ENCODE results near the gene ATP7B. TPM values are rescaled to one million over a fixed set of nuclear protein-coding genes. Genes with fewer than 3 reads are reported as not detected.

The ATP7B gene
- total RNA-seq, 1 donor from 2014 or later = 0.65 TPM

DNA sequence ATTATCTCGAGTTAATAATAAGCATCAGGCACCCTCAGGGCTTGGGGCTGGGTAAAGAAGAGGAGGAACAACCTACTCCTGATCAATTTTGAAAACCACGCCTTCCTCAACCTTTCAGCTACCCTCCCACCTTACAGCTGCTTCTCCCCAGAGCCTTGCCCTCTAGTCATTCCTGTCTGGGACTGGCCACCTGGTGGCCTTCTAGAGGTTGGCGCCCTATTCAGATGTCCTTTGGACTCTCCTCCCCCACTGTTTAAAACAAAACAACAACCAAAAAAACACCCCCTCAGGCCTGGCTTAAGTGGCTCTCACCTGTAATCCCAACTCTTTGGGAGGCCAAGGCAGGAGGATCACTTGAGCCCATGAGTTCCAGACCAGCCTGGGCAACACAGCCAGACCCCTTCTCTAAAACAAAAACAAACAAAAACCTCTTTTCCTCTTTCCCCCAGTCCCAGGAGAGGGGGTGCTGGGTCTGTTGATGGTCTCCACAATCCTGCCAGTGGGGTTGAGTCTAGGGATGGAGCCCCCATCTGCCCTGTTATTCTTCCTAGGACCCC, 87.2 kb downstream of the ATP7B start:
- Mint-ChIP-seq H3K4me1 (peaks cover 20% of the 10 kb centered on the region), H3K36me3 (ENCODE audit: low read depth) (no peaks in the 10 kb centered on the region), H3K4me3 (no peak overlapping the region), H3K27ac (no peak overlapping the region), H3K27me3 (no peaks in the 10 kb centered on the region), H3K9me3 (no peaks in the 10 kb centered on the region)
- intact Hi-C loops (cut with micrococcal nuclease) = no loop called here
- DNase-seq = no peak

DNA sequence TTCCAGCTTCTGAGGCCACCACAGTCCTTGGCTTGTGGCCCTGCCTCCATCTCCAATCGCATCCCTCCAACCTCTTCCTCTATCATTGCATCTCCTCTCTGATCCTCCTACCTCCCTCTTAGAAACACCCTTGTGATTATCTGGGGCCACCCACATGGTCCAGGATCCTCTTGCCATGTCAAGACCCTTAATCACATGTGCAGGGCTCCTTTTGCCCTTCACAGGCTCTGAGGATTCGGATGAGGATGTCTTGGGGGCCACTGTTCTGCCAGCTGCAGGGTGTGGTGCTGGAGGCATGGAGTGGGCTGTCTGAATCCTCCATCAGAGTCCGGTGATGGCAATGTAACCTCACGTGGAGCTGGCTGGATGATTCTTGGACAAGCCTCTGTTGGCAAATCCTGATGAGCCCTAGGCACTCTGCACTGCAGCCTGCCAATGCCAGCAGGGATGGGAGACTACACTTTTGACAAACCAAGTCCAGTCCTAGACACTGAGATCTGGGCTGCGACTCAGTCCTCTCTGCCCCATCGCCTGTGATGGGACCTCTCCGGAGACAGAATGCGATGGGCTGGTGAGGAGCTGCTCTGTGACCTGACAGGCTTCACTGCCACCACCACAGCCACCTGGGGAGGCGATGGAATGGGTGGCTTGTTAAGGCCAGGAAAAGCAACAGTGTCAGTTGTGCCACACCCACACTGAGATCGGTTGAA, 88.3 kb downstream of the ATP7B start:
- Mint-ChIP-seq H3K27me3 (no peaks in the 10 kb centered on the region), H3K4me1 (peaks cover 20% of the 10 kb centered on the region), H3K36me3 (ENCODE audit: low read depth) (no peaks in the 10 kb centered on the region), H3K9me3 (no peaks in the 10 kb centered on the region), H3K27ac (no peak overlapping the region), H3K4me3 (no peak overlapping the region)
- intact Hi-C loops (cut with micrococcal nuclease) = no loop called here
- no peak for DNase-seq

DNA sequence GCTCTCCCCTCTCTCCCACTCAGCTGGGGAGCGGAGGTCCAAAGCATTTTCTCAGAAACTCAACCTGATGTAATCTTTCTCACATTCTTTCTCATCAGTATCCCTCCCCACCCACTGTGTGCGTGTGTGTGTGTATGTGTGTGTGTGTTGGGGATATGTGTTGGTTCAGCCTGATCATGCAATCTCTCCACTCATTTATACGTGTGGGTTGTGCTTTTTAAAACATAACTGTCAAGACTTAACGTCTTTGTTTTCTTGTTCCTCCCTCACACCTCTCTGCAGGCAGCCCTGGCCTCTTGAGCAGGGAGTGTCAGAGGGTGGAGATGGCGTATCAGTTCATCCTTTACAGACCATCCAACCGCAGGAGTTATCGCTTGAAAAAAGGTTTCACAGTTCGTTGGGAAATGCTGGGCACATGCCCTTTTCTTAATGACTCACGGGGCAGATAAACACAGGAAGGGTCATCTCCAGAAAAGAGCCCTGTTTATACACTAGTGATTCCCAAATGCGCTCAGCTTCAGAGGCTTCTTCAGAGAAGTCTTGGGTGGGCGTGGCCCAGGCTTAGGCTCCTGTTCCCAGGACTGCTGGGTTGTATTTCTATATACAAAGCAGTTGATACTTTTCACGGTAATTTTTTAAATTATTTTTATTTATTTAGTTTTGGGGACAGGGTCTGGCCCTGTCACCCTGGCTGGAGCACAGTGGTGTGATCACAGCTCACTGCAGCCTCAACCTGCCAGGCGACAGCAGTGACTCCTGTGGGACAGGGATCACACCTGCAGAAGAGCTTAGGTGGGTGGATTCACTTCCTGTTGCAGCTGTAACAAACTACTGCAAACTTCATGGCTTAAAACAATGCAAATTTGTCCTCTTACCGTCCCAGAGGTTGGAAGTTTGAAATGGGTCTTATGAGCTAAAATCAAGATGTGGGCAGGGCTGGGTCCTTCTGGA, 89.2 kb downstream of the ATP7B start:
- no peak overlapping the region for H3K27ac Mint-ChIP-seq
- peaks cover 20% of the 10 kb centered on the region for H3K4me1 Mint-ChIP-seq
- DNase-seq = no peak
- no peak overlapping the region for H3K4me3 Mint-ChIP-seq
- H3K27me3 Mint-ChIP-seq = peaks cover under 1% of the 10 kb centered on the region
- H3K9me3 Mint-ChIP-seq = no peaks in the 10 kb centered on the region
- intact Hi-C loops (cut with micrococcal nuclease) = no loop called here
- no peaks in the 10 kb centered on the region for H3K36me3 Mint-ChIP-seq (ENCODE audit: low read depth)

DNA sequence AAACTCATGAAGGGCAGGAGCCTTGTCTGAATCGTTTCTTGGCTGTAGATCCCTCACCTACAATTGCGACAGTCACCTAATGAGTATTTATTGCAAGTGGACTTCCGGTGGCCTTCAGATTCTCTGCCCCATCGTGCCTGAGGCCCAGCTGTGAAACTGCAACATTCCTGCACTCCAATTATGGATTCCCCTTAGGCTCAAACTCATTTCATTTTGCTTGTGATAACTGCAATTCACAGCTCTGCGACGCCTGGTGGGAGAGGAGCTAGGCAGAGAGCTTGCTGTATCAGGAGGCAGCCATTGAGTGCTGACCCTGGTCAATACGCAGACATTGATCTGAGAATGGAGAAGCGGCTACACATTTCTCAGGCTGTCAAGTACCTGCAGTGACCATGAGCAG, 90.5 kb downstream of the ATP7B start:
- no peaks in the 10 kb centered on the region for H3K36me3 Mint-ChIP-seq (ENCODE audit: low read depth)
- no peak for DNase-seq
- H3K27ac Mint-ChIP-seq = no peak overlapping the region
- intact Hi-C loops (cut with micrococcal nuclease) = no loop called here
- no peak overlapping the region for H3K4me3 Mint-ChIP-seq
- H3K9me3 Mint-ChIP-seq = no peaks in the 10 kb centered on the region
- H3K4me1 Mint-ChIP-seq = peaks cover 18% of the 10 kb centered on the region
- H3K27me3 Mint-ChIP-seq = peaks cover 4% of the 10 kb centered on the region

DNA sequence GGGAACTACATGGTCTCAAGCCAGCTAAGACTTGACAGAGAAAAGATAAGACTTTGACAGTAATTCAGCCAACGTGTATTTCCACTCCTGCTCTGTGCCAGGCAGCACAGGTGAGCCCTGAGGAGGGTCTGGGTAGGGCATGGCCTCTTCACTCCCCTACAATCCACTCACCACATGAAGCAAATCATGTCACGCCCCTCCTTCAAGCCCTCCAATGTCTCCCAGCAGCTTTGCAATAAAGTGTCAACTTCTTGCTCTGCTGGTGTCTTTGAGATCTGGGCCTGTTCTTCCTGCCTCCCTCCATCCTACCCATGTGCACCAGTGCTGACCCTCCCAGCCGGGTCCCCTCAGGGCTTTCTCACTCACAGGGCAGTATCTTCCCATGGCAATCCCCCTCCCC, 91.0 kb downstream of the ATP7B start:
- no peak for DNase-seq
- peaks cover 4% of the 10 kb centered on the region for H3K27me3 Mint-ChIP-seq
- H3K36me3 Mint-ChIP-seq (ENCODE audit: low read depth) = no peaks in the 10 kb centered on the region
- peaks cover 13% of the 10 kb centered on the region for H3K4me1 Mint-ChIP-seq
- no peak overlapping the region for H3K4me3 Mint-ChIP-seq
- no peaks in the 10 kb centered on the region for H3K9me3 Mint-ChIP-seq
- no peak overlapping the region for H3K27ac Mint-ChIP-seq
- intact Hi-C loops (cut with micrococcal nuclease) = no loop called here

DNA sequence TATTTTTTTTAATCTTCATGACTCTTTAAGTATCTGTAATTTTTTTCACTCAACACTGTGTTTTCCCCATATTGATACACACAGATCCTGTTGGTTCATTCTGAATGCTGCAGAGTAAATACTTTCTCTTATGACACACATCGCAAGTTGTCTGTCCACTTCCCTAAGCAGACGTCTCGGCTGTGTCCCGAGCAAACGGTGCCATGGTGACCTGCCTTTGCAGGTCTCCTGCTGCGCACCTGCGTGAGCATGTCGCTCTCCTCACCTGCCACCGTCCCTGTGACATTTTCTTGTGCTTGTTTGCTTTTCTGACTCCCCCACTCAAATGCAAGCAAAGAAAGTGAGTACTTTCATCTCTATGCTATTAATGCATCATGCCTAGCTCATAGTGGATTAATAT, 91.7 kb downstream of the ATP7B start:
- no peak overlapping the region for H3K4me3 Mint-ChIP-seq
- H3K27me3 Mint-ChIP-seq = peaks cover 4% of the 10 kb centered on the region
- H3K4me1 Mint-ChIP-seq = peaks cover 7% of the 10 kb centered on the region
- no peaks in the 10 kb centered on the region for H3K36me3 Mint-ChIP-seq (ENCODE audit: low read depth)
- DNase-seq = no peak
- intact Hi-C loops (cut with micrococcal nuclease) = no loop called here
- no peak overlapping the region for H3K27ac Mint-ChIP-seq
- H3K9me3 Mint-ChIP-seq = no peaks in the 10 kb centered on the region

DNA sequence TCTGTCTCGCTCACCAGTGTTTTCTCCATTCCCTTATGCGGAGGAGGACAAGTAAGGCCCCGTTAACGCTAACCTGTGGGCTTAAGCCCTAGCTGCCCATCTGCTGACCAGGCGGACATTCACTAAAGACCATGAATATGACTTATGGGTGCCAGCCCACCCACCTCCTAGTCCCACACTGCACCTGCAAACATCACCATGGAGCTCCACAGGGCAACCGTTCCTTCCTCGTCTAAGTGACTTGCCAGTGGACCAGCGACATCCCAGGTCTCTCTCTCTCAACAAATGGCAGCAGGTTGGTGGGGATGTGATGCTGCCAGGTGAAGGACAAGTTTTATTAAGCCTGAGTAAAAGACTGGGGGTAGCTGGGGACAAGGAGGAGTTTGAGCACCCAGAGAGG, 94.3 kb downstream of the ATP7B start:
- Mint-ChIP-seq H3K27me3 (peaks cover 4% of the 10 kb centered on the region), H3K9me3 (no peaks in the 10 kb centered on the region), H3K4me3 (no peak overlapping the region), H3K27ac (no peak overlapping the region), H3K4me1 (peaks cover 5% of the 10 kb centered on the region), H3K36me3 (ENCODE audit: low read depth) (no peaks in the 10 kb centered on the region)
- no peak for DNase-seq
- intact Hi-C loops (cut with micrococcal nuclease) = no loop called here

DNA sequence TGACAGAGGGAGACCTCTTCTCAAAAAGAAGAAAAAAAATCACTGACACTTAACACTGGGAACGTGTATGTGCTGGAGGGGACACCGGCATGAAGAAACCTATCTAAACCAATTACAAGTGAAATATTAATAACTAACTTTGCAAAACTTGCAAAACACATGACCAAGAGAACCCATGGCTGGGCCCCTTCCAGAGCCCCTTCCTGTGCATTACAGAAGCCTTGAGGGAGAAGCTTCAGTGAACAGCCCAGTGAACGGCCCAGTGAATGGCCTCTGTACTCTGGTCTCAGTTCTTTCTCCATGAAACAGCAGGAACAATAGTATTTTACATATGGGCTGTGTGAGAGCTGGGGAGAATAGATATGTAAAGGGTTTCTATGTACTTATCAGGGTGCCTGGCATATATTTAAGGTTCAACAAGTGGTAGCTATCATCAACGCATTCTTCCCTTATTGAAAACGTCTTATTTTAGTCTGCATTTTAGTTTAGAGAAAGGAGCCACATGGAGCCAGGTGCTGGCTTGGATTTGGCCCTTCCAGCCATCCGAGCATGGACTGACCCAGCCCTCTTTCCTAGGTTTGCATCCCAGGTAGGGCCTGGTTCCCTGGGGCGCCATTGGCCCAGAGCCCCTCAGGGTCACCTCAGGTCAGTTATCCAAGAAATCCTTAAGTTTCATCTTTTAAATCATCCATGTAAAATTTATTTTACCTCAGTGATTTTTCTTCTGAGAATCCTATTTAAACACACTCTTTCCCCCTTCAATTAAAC, 95.0 kb downstream of the ATP7B start:
- H3K4me1 Mint-ChIP-seq = peaks cover 7% of the 10 kb centered on the region
- intact Hi-C loops (cut with micrococcal nuclease) = no loop called here
- H3K36me3 Mint-ChIP-seq (ENCODE audit: low read depth) = no peaks in the 10 kb centered on the region
- H3K27ac Mint-ChIP-seq = no peak overlapping the region
- peaks cover 4% of the 10 kb centered on the region for H3K27me3 Mint-ChIP-seq
- H3K4me3 Mint-ChIP-seq = no peak overlapping the region
- DNase-seq = no peak
- no peaks in the 10 kb centered on the region for H3K9me3 Mint-ChIP-seq

DNA sequence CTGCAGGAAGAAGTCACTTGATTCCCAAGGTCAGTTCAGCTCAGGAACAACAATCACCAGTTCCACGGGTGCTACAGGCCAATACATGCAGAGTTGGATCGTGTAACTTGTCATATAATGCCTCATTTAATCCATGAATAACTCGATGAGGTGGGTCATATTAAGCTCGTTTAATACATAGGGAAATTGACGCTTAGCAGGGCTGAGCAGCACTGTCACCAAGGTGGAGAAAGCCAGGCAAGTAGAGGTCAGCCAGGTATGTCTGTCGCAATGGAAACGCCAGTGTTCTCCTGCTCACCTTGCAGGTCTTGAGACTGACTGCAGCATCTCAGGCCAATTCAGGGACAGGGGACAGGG, 97.1 kb downstream of the ATP7B start:
- no peaks in the 10 kb centered on the region for H3K36me3 Mint-ChIP-seq (ENCODE audit: low read depth)
- no peak overlapping the region for H3K4me3 Mint-ChIP-seq
- DNase-seq = no peak

DNA sequence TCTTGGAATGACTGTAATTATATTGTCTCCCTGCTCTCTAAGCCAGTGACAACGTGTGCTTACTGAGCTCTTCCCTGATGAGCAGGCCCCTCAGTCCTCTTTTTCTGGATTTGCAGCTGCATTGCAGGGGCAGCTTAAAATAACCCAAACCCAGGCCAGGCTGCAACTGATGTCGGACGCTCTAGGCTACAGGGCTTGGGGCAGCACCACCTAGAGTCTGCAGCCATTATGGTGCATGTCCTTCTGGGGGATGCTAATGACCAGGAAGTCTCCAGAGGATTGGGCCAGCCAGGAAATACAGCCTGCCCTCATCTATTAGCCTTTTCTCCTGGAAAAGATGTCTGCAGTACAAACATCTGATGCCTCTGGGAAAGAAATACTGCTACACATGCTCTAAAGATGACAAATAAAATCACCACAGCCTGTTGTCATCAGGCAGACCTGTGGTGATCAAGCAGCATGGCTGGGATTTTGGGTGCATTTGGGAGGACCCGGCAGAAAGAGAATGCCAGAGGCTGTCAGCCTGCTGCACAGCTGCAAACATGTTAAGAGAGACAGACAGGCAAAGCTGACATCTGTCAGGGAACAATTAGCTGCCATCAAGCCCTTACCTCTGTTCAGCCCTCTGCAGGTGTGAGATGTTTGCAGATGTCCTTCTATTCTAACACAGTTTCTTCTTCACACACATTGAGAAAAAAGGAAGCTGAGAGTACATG, 97.7 kb downstream of the ATP7B start:
- DNase-seq = no peak
- no peaks in the 10 kb centered on the region for H3K36me3 Mint-ChIP-seq (ENCODE audit: low read depth)
- no peak overlapping the region for H3K27ac Mint-ChIP-seq
- no peak overlapping the region for H3K4me3 Mint-ChIP-seq
- H3K27me3 Mint-ChIP-seq = peaks cover 4% of the 10 kb centered on the region
- intact Hi-C loops (cut with micrococcal nuclease) = no loop called here
- no peaks in the 10 kb centered on the region for H3K9me3 Mint-ChIP-seq
- H3K4me1 Mint-ChIP-seq = peaks cover 24% of the 10 kb centered on the region

More for the DNA sequence above, 97.1 kb downstream of the ATP7B start:
- Mint-ChIP-seq H3K27ac (no peak overlapping the region), H3K4me1 (peaks cover 20% of the 10 kb centered on the region), H3K9me3 (no peaks in the 10 kb centered on the region), H3K27me3 (peaks cover 4% of the 10 kb centered on the region)
- intact Hi-C loops (cut with micrococcal nuclease) = no loop called here

DNA sequence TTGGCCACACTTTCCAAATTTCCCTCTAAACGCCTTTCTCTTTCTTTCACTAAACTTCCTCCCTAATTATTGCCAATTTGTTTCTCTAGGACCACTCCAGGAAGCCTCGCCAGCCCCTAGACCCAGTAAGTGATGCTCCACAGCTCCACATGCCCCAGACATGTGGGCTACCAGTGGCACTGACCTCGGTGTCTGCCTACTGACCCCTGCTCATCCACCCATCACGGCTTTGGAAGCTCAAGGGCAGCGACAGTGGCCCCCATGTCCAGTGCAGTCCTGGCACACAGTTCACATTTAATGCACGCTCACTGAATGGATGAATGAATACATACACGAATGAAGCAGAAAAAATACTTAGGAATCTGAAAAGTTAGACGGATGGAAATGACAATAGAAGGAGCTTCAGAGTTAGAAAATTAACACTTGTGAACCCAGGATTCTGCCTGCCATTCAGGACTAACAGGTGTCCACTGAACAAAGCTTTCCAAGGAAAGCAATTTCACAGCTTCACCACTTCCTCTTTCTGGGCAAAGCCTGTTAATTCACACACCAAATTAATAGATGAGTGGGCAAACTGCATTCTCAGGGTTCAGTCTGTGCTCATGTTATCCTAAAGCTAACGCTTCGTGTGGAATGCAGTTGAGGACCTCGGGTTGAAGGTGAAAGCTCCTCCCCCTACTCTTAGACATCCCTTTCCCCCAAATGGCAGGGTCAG, 98.6 kb downstream of the ATP7B start:
- no peaks in the 10 kb centered on the region for H3K36me3 Mint-ChIP-seq (ENCODE audit: low read depth)
- intact Hi-C loops (cut with micrococcal nuclease) = no loop called here
- H3K4me1 Mint-ChIP-seq = peaks cover 24% of the 10 kb centered on the region
- H3K27me3 Mint-ChIP-seq = peaks cover 4% of the 10 kb centered on the region
- no peak overlapping the region for H3K27ac Mint-ChIP-seq
- H3K4me3 Mint-ChIP-seq = no peak overlapping the region
- DNase-seq = no peak
- H3K9me3 Mint-ChIP-seq = no peaks in the 10 kb centered on the region

DNA sequence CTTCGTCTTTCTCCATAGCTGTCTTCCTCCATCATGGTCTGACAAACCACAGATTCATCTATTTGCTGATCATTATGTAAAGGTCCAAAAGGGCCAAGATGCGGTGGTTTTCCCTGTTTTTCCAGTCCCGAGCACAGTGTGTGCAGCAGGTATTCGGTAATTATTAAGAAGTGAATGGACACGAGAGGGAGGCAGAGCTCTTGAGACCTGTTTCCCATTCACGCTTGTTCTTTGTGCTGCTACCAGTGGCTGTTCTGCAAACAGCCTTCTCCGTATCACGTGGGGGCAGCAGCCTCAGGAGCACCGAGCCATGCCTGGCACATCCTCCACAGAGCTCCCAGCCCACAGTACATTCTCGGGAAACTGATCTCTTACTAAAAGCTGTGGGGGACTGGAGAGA, 99.2 kb downstream of the ATP7B start:
- peaks cover 2% of the 10 kb centered on the region for H3K36me3 Mint-ChIP-seq (ENCODE audit: low read depth)
- no peak overlapping the region for H3K4me3 Mint-ChIP-seq
- DNase-seq = no peak
- H3K27ac Mint-ChIP-seq = no peak overlapping the region
- H3K9me3 Mint-ChIP-seq = no peaks in the 10 kb centered on the region
- intact Hi-C loops (cut with micrococcal nuclease) = no loop called here
- peaks cover 4% of the 10 kb centered on the region for H3K27me3 Mint-ChIP-seq
- H3K4me1 Mint-ChIP-seq = peaks cover 27% of the 10 kb centered on the region

DNA sequence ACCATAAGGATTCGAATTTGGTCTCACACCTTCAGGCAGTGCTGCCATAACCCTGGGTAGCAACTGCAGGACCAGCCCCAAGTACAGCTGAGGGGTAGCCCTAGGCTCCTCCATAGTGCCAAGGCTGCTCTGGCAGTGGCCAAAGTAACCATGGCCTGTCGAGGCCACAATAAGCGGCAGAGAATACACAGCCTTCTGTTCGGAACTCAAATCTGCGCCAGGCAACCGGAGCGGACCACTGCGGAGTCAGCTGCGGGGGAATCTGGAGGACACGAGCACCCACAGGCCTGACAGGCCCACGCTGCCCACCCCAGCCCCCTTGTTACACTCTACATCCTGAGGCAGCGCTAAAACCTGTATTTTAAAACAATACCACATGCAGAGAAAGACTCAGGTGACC, 100.7 kb downstream of the ATP7B start:
- H3K9me3 Mint-ChIP-seq = no peaks in the 10 kb centered on the region
- no peak for DNase-seq
- no peak overlapping the region for H3K4me3 Mint-ChIP-seq
- intact Hi-C loops (cut with micrococcal nuclease) = no loop called here
- peaks cover 30% of the 10 kb centered on the region for H3K4me1 Mint-ChIP-seq
- peaks cover 2% of the 10 kb centered on the region for H3K36me3 Mint-ChIP-seq (ENCODE audit: low read depth)
- H3K27me3 Mint-ChIP-seq = no peaks in the 10 kb centered on the region
- H3K27ac Mint-ChIP-seq = no peak overlapping the region

All from activated CD4-positive, alpha-beta T cell treated with anti-CD3 and anti-CD28 coated beads, Interleukin-2, amount 10 ng/mL, durations not matched to agents 24 days and 14 days (primary cell).